ENCODE results near the gene HCAR2.
"Not testable (repeated sequence)": the region's sequence is repeated elsewhere in the genome, so short reads cannot be mapped to it uniquely, and the experiment has no call there.

Gene HCAR2

GRCh38 chr12:122702890-122703611 lies at the start of gene HCAR2:
Gene HCAR2 (minus strand): TSS chr12:122703357. CDS start chr12:122703283, 74 bp downstream.
- H3K4me2 ChIP-seq: peak within 1 kb of the TSS in 6 of 11 experiments; percentile 13 to 82 (median 56); a peak in 11 of 22 replicates
- H3K4me1 ChIP-seq: peaks cover 0 to 49% (median 8%) of the 10 kb centered on the region in 10 experiments; a peak in 10 of 20 replicates

GRCh38 chr12:122752464-122753318 lies 49.5 kb upstream of the HCAR2 start, which contains the start of gene DENR:
Gene DENR (plus strand): TSS chr12:122752824. CDS start chr12:122753702, 878 bp downstream.
- H3K36me3 ChIP-seq: peaks cover 40 to 42% (median 41%) of the 10 kb centered on the region in 11 experiments
- TF ChIP-seq Cebpa-rat (IDR thresholded peaks at IDR 0.05): no peak
- H4K20me1 ChIP-seq: peaks cover 0 to 44% (median 19%) of the 10 kb centered on the region in 11 experiments; a peak in 18 of 22 replicates
- H3K27me3 ChIP-seq: no peaks in the 10 kb centered on the region
- H3K4me2 ChIP-seq: peak within 1 kb of the TSS; percentile 86 to 99 (median 95)
- peak within 1 kb of the TSS; percentile 93 to 99 (median 98) for H3K9ac ChIP-seq
- H3K4me3 ChIP-seq: peak within 1 kb of the TSS; percentile 75 to 93 (median 89)
- peaks cover 17 to 76% (median 24%) of the 10 kb centered on the region in 10 experiments for H3K4me1 ChIP-seq
- no peaks in the 10 kb centered on the region for H3K9me3 ChIP-seq (replicated peaks in 1 of 11)
- peak within 1 kb of the TSS; percentile 87 to 99 (median 98) for H3K27ac ChIP-seq

More at GRCh38 chr12:122702890-122703611, at the start of gene HCAR2:
- not testable (repeated sequence) for H4K20me1 ChIP-seq; H3K9me3 ChIP-seq (replicated peaks in 1 of 11); H3K27me3 ChIP-seq; H3K36me3 ChIP-seq
- H3K27ac ChIP-seq: peak within 1 kb of the TSS in 7 of 11 experiments; percentile 18 to 72 (median 60); a peak in 11 of 22 replicates
- TF ChIP-seq Cebpa-rat (IDR thresholded peaks at IDR 0.05): peak in 5 of 11 experiments; percentile 23 to 59 (median 36); a peak in 6 of 22 replicates
- H3K9ac ChIP-seq: peak within 1 kb of the TSS in 4 of 11 experiments; percentile 18 to 72 (median 37); a peak in 6 of 22 replicates
- H3K4me3 ChIP-seq: peak within 1 kb of the TSS in 4 of 10 experiments; percentile 40 to 54 (median 48); a peak in 7 of 20 replicates

GRCh38 chr12:122750781-122751515 lies 47.8 kb upstream of the HCAR2 start:
- peak overlapping the region in 3 of 11 experiments; percentile 32 to 57 (median 40); a peak in 2 of 22 replicates for H3K4me2 ChIP-seq
- not testable (repeated sequence) for H3K4me3 ChIP-seq; H3K27me3 ChIP-seq; H3K9me3 ChIP-seq (replicated peaks in 1 of 11)
- H3K27ac ChIP-seq: peak overlapping the region in 2 of 11 experiments; percentile 37 to 54; a peak in 1 of 22 replicates
- H3K4me1 ChIP-seq: peaks cover 17 to 70% (median 22%) of the 10 kb centered on the region in 10 experiments
- peak overlapping the region in 2 of 11 experiments; percentile 23 to 49; a peak in 1 of 22 replicates for H3K9ac ChIP-seq
- peaks cover 23 to 25% (median 23%) of the 10 kb centered on the region in 11 experiments for H3K36me3 ChIP-seq
- H4K20me1 ChIP-seq: peaks cover 0 to 27% (median 4%) of the 10 kb centered on the region in 11 experiments; a peak in 9 of 22 replicates

DNA sequence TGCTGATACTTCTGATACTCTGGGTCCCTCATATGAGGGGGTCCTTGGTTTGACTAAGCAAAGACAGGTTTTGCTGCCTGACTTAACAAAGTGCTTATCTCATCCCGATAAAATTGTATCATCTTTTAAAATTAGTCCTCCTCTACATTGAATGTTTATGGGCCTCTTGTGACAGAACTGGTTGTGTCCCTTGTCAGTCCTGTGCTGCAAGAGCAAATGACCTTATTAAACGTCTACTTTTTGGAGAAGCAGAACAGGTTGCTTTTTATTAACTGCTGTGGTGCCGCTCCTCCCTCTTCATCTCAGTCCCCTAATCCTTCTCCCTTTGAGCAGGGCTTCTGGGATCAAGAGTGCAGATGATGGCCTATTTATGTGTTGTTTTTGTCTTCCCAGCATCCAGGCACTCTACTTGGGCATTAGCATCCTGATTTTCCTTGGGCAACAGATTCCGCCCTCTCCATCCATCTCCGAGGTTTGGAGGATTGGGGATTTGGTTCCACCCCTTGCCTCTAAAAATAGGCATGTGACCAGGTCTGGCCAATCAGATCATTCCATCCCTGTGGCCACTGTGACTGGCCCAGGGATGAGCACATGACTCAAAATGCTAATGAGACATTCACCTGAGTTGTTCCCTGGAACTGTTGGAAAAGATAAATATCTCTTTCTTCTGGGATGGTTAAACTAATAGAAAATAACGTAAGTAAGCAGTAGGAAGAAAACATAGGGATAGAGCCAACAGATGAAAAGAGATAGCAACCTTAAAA lies 46.6 kb upstream of the HCAR2 start:
- no peak for TF ChIP-seq Cebpa-rat (IDR thresholded peaks at IDR 0.05)
- H3K27me3 ChIP-seq: no peaks in the 10 kb centered on the region
- no peak overlapping the region for H3K9ac ChIP-seq
- peaks cover 12 to 58% (median 20%) of the 10 kb centered on the region in 10 experiments for H3K4me1 ChIP-seq
- no peak overlapping the region for H3K4me2 ChIP-seq
- H3K9me3 ChIP-seq (replicated peaks in 1 of 11): no peaks in the 10 kb centered on the region
- H3K27ac ChIP-seq: peak overlapping the region in 2 of 11 experiments; percentile 7 to 12; a peak in 1 of 22 replicates
- H4K20me1 ChIP-seq: peaks cover 0 to 15% (median 0%) of the 10 kb centered on the region in 11 experiments; a peak in 5 of 22 replicates
- H3K4me3 ChIP-seq: no peak overlapping the region
- H3K36me3 ChIP-seq: peaks cover 11 to 13% (median 11%) of the 10 kb centered on the region in 11 experiments; a peak in 21 of 22 replicates

DNA sequence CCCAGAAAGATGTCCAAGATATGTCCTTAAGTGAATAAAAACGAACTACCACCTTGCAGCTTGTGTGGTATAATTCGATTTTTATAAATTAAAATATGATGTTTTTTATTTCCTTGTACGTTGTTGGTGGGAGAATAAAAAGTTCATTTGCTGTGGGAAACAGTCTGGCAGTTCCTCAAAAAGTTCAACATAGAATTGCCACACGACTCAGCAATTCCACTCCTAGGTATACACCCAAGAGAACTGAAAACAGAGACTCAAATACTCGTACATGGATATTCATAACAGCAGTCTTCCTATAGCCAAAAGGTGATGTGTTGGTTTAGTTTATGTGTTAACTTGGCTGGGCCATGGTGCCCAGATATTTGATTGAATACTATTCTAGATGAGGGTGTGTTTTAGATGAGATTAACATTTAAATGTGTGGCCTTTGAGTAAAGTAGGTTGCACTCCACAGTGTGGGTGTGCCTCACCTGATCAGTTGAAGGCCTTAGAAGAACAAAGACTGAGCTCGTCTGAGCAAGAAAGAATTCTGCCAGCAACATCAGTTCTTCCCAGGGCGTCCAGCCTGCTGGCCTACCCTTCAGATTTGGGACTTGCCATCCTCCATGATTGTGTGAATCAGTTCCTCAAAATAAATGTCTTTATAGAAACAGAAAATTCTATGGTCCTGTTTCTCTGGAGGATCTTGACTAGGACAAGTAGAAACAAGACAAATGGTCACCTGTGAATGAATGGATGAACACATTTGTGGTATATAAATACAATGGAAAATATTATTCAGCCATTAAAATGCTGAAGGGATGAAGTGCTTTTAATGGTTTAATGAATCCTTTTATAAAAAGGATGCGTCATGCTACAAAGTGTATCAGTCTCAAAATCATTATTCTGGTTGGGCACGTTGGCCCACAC lies 44.3 kb upstream of the HCAR2 start:
- H4K20me1 ChIP-seq: no peaks in the 10 kb centered on the region
- H3K4me1 ChIP-seq: peaks cover 6 to 65% (median 12%) of the 10 kb centered on the region in 10 experiments; a peak in 16 of 20 replicates
- H3K9me3 ChIP-seq (replicated peaks in 1 of 11): no peaks in the 10 kb centered on the region
- no peak for TF ChIP-seq Cebpa-rat (IDR thresholded peaks at IDR 0.05)
- H3K4me3 ChIP-seq: no peak overlapping the region
- H3K27me3 ChIP-seq: no peaks in the 10 kb centered on the region
- H3K36me3 ChIP-seq: no peaks in the 10 kb centered on the region
- peak overlapping the region in 3 of 11 experiments; percentile 4 to 23 (median 22); a peak in 2 of 22 replicates for H3K27ac ChIP-seq
- no peak overlapping the region for H3K9ac ChIP-seq
- peak overlapping the region in 3 of 11 experiments; percentile 18 to 67 (median 36); a peak in 6 of 22 replicates for H3K4me2 ChIP-seq

GRCh38 chr12:122743895-122744525 lies 40.9 kb upstream of the HCAR2 start:
- Histone ChIP-seq H3K27me3 (no peaks in the 10 kb centered on the region), H3K4me3 (no peak overlapping the region), H3K9ac (no peak overlapping the region), H3K9me3 (replicated peaks in 1 of 11) (no peaks in the 10 kb centered on the region), H3K4me2 (peak overlapping the region in 2 of 11 experiments; percentile 59 to 72; a peak in 4 of 22 replicates), H3K4me1 (peaks cover 0 to 52% (median 7%) of the 10 kb centered on the region in 10 experiments; a peak in 11 of 20 replicates), H3K36me3 (no peaks in the 10 kb centered on the region), H3K27ac (no peak overlapping the region), H4K20me1 (no peaks in the 10 kb centered on the region)
- no peak for TF ChIP-seq Cebpa-rat (IDR thresholded peaks at IDR 0.05)

All from BLaER1 treated with 17β-estradiol and CSF1 and Interleukin-3, amounts not matched to agents 10 nM and 100 nM (cell line).